GM19455 (cell line): ENCODE results near the gene C10orf90.

Experiments
- ATAC-seq: cut with Tn5 transposase; IDR thresholded peaks from one replicate; pipeline ENCODE4 v1.9.1; 2021; ENCODE audit not compliant: unreplicated experiment

C10orf90 gene

GRCh38 chr10:126675656-126676438 lies 5.4 kb upstream of the C10orf90 start:
- no peak for ATAC-seq

GRCh38 chr10:126674741-126675515 lies 4.4 kb upstream of the C10orf90 start:
- no peak for ATAC-seq

GRCh38 chr10:126673565-126673964 lies 3.1 kb upstream of the C10orf90 start:
- ATAC-seq, result no peak

GRCh38 chr10:126671402-126671975 lies 996 bp upstream of the C10orf90 start:
- no peak for ATAC-seq

- ATAC-seq, result no peak
Observed at GRCh38 chr10:126670895-126671261, 385 bp upstream of the C10orf90 start.

GRCh38 chr10:126669168-126669567 lies 1.3 kb downstream of the C10orf90 start:
- ATAC-seq, result no peak

- ATAC-seq, result no peak
Observed at GRCh38 chr10:126668505-126668904, 2.0 kb downstream of the C10orf90 start.

- ATAC-seq, result no peak
Observed at GRCh38 chr10:126667568-126667967, 2.9 kb downstream of the C10orf90 start.

- no peak for ATAC-seq
Observed at GRCh38 chr10:126665207-126665606, 5.3 kb downstream of the C10orf90 start.

- no peak for ATAC-seq
Observed at GRCh38 chr10:126663880-126664279, 6.6 kb downstream of the C10orf90 start.

GRCh38 chr10:126663328-126663727 lies 7.2 kb downstream of the C10orf90 start:
- ATAC-seq, result no peak

GRCh38 chr10:126661841-126662515 lies 8.5 kb downstream of the C10orf90 start:
- ATAC-seq, result no peak

GRCh38 chr10:126661356-126661755 lies 9.1 kb downstream of the C10orf90 start:
- no peak for ATAC-seq

- ATAC-seq, result no peak
Observed at GRCh38 chr10:126659750-126660149, 10.7 kb downstream of the C10orf90 start.

GRCh38 chr10:126658928-126659327 lies 11.6 kb downstream of the C10orf90 start:
- no peak for ATAC-seq

GRCh38 chr10:126654579-126654978 lies 15.9 kb downstream of the C10orf90 start:
- ATAC-seq, result no peak

- ATAC-seq, result no peak
Observed at GRCh38 chr10:126651467-126651866, 19.0 kb downstream of the C10orf90 start.

GRCh38 chr10:126650161-126650560 lies 20.3 kb downstream of the C10orf90 start:
- no peak for ATAC-seq

- ATAC-seq, result no peak
Observed at GRCh38 chr10:126647116-126647515, 23.4 kb downstream of the C10orf90 start.

GRCh38 chr10:126646110-126646509 lies 24.4 kb downstream of the C10orf90 start:
- ATAC-seq, result no peak

- ATAC-seq, result no peak
Observed at GRCh38 chr10:126640401-126640800, 30.1 kb downstream of the C10orf90 start.
